ENCODE results near the gene L3MBTL1.
"Not testable (repeated sequence)": the region's sequence is repeated elsewhere in the genome, so short reads cannot be mapped to it uniquely, and the experiment has no call there.

The L3MBTL1 gene

GRCh38 chr20:43507150-43508080 is at the start of gene L3MBTL1:
Gene L3MBTL1 (plus strand): TSS chr20:43507697. CDS start chr20:43513504, 5,807 bp downstream.
- DNase-seq (ENCODE audit: low spot score), result peak; percentile 54

GRCh38 chr20:43458422-43458924 is 49.0 kb upstream of the L3MBTL1 start:
- no peak for DNase-seq (ENCODE audit: low spot score)

- no peak for DNase-seq (ENCODE audit: low spot score)
Measured at GRCh38 chr20:43459022-43459942, 48.2 kb upstream of the L3MBTL1 start.

GRCh38 chr20:43460172-43460829 is 47.2 kb upstream of the L3MBTL1 start:
- no peak for DNase-seq (ENCODE audit: low spot score)

GRCh38 chr20:43460830-43461200 is 46.7 kb upstream of the L3MBTL1 start:
- no peak for DNase-seq (ENCODE audit: low spot score)

- DNase-seq (ENCODE audit: low spot score), result no peak
Measured at GRCh38 chr20:43461894-43462659, 45.4 kb upstream of the L3MBTL1 start.

GRCh38 chr20:43462660-43463526 is 44.6 kb upstream of the L3MBTL1 start:
- DNase-seq (ENCODE audit: low spot score), result no peak

GRCh38 chr20:43463527-43464218 is 43.8 kb upstream of the L3MBTL1 start:
- no peak for DNase-seq (ENCODE audit: low spot score)

GRCh38 chr20:43464219-43464790 is 43.2 kb upstream of the L3MBTL1 start:
- no peak for DNase-seq (ENCODE audit: low spot score)

GRCh38 chr20:43465625-43465943 is 41.9 kb upstream of the L3MBTL1 start:
- DNase-seq (ENCODE audit: low spot score), result no peak

- DNase-seq (ENCODE audit: low spot score), result no peak
Measured at GRCh38 chr20:43467589-43467988, 39.9 kb upstream of the L3MBTL1 start.

- no peak for DNase-seq (ENCODE audit: low spot score)
Measured at GRCh38 chr20:43472671-43473380, 34.7 kb upstream of the L3MBTL1 start.

GRCh38 chr20:43473381-43473704 is 34.2 kb upstream of the L3MBTL1 start:
- no peak for DNase-seq (ENCODE audit: low spot score)

GRCh38 chr20:43477193-43477592 is 30.3 kb upstream of the L3MBTL1 start:
- no peak for DNase-seq (ENCODE audit: low spot score)

GRCh38 chr20:43477619-43478018 is 29.9 kb upstream of the L3MBTL1 start:
- DNase-seq (ENCODE audit: low spot score), result no peak

GRCh38 chr20:43490038-43490437 is 17.5 kb upstream of the L3MBTL1 start:
- no peak for DNase-seq (ENCODE audit: low spot score)

- DNase-seq (ENCODE audit: low spot score), result no peak
Measured at GRCh38 chr20:43492101-43492500, 15.4 kb upstream of the L3MBTL1 start.

- DNase-seq (ENCODE audit: low spot score), result no peak
Measured at GRCh38 chr20:43495388-43495787, 12.1 kb upstream of the L3MBTL1 start.

- DNase-seq (ENCODE audit: low spot score), result not testable (repeated sequence)
Measured at GRCh38 chr20:43502021-43502420, 5.5 kb upstream of the L3MBTL1 start.
